Loucy (cell line): ENCODE results near the gene UNC13C.
A peak's percentile ranks its signal among the peaks of the same experiment; 100 is the strongest.

Experiments
- H2AFZ ChIP-seq: fragments of 200-600 bp; sonication (generic); 2 replicates; pipeline ENCODE4 v1.6.0; 2016; ENCODE audit warnings: antibody characterized with exemption, mild to moderate bottlenecking, low read length, moderate library complexity
- H3F3A ChIP-seq: fragments of 200-600 bp; 2 replicates; pipeline ENCODE4 v1.6.0; 2016; ENCODE audit warnings: antibody characterized with exemption, low read depth, mild to moderate bottlenecking
- H3K27me3 ChIP-seq: fragments of 200-600 bp; sonication (generic); 2 replicates; pipeline ENCODE4 v1.6.1; 2014; ENCODE audit warnings: low read length, mild to moderate bottlenecking; ENCODE audit not compliant: insufficient read depth, poor library complexity, severe bottlenecking
- H3K36me3 ChIP-seq: fragments of 200-600 bp; sonication (generic); 2 replicates; pipeline ENCODE4 v1.6.1; 2016; ENCODE audit warnings: low read length; ENCODE audit not compliant: insufficient read depth
- H3K4me1 ChIP-seq: fragments of 200-600 bp; sonication (generic); 2 replicates; pipeline ENCODE4 v1.5.1; 2014; ENCODE audit warnings: low read length, mild to moderate bottlenecking; ENCODE audit not compliant: insufficient read depth, poor library complexity, severe bottlenecking
- H3K4me2 ChIP-seq: fragments of 200-600 bp; sonication (generic); 2 replicates; pipeline ENCODE4 v1.6.0; 2014; ENCODE audit warnings: antibody characterized with exemption, low read length, low read depth, mild to moderate bottlenecking; ENCODE audit not compliant: poor library complexity, severe bottlenecking
- H3K4me3 ChIP-seq: fragments of 200-600 bp; sonication (generic); 2 replicates; pipeline ENCODE4 v1.5.1; 2014; ENCODE audit warnings: low read length, mild to moderate bottlenecking, mixed read lengths; ENCODE audit not compliant: poor library complexity, severe bottlenecking
- H3K79me2 ChIP-seq: fragments of 200-600 bp; sonication (generic); 2 replicates; pipeline ENCODE4 v1.6.1; 2014; ENCODE audit warnings: low read length; ENCODE audit not compliant: insufficient read depth
- H3K9ac ChIP-seq: fragments of 200-600 bp; sonication (generic); 2 replicates; pipeline ENCODE4 v1.6.0; 2014; ENCODE audit warnings: mild to moderate bottlenecking, low read depth, low read length, moderate library complexity; ENCODE audit not compliant: poor library complexity, severe bottlenecking
- H3K9me2 ChIP-seq: fragments of 200-600 bp; sonication (generic); replicated peaks from 2 replicates; pipeline ENCODE4 v1.6.1; 2016; ENCODE audit warnings: low read depth, low read length, mixed read lengths
- H3K9me3 ChIP-seq: fragments of 200-600 bp; sonication (generic); 2 replicates; pipeline ENCODE4 v1.6.1; 2014; ENCODE audit warnings: mild to moderate bottlenecking, antibody characterized with exemption, low read length, low read depth; ENCODE audit not compliant: insufficient read depth
- H4K20me1 ChIP-seq: fragments of 200-600 bp; sonication (generic); 2 replicates; pipeline ENCODE4 v1.6.0; 2014; ENCODE audit warnings: antibody characterized with exemption, low read length, mild to moderate bottlenecking; ENCODE audit not compliant: insufficient read depth, poor library complexity, severe bottlenecking
- CTCF ChIP-seq: fragments of 200-600 bp; sonication (generic); conservative IDR thresholded peaks from 2 replicates; pipeline ENCODE4 v1.5.1; 2014; ENCODE audit warnings: mild to moderate bottlenecking, antibody characterized with exemption, low read length
- EZH2phosphoT487 ChIP-seq: fragments of 200-600 bp; IDR thresholded peaks from 2 replicates; pipeline ENCODE4 v1.6.1; 2018; ENCODE audit warnings: antibody characterized with exemption, mild to moderate bottlenecking, moderate library complexity, borderline replicate concordance

The UNC13C gene

GRCh38 chr15:54594115-54594514 is 615.9 kb downstream of the UNC13C start:
- H4K20me1 ChIP-seq, result no peaks in the 10 kb centered on the region
- no peaks in the 10 kb centered on the region for H3F3A ChIP-seq
- H3K36me3 ChIP-seq, result no peaks in the 10 kb centered on the region
- H3K27me3 ChIP-seq, result no peaks in the 10 kb centered on the region
- H3K9ac ChIP-seq, result no peak overlapping the region
- H3K4me2 ChIP-seq, result no peak overlapping the region
- H3K4me1 ChIP-seq, result no peaks in the 10 kb centered on the region
- no peak for TF ChIP-seq EZH2phosphoT487
- TF ChIP-seq CTCF, result peak; percentile 50
- H3K9me3 ChIP-seq, result no peaks in the 10 kb centered on the region
- no peak overlapping the region for H3K4me3 ChIP-seq
- H3K79me2 ChIP-seq, result no peaks in the 10 kb centered on the region
- no peaks in the 10 kb centered on the region for H3K9me2 ChIP-seq
- H2AFZ ChIP-seq, result no peak overlapping the region

- no peak overlapping the region for H3K4me2 ChIP-seq
- H3K79me2 ChIP-seq, result no peaks in the 10 kb centered on the region
- TF ChIP-seq CTCF, result no peak
- no peak for TF ChIP-seq EZH2phosphoT487
- H3F3A ChIP-seq, result no peaks in the 10 kb centered on the region
- no peaks in the 10 kb centered on the region for H3K27me3 ChIP-seq
- no peak overlapping the region for H2AFZ ChIP-seq
- H3K9ac ChIP-seq, result no peak overlapping the region
- no peaks in the 10 kb centered on the region for H3K9me2 ChIP-seq
- H3K9me3 ChIP-seq, result no peaks in the 10 kb centered on the region
- no peaks in the 10 kb centered on the region for H3K36me3 ChIP-seq
- no peaks in the 10 kb centered on the region for H4K20me1 ChIP-seq
- no peak overlapping the region for H3K4me3 ChIP-seq
- no peaks in the 10 kb centered on the region for H3K4me1 ChIP-seq
Measured at GRCh38 chr15:54599386-54599785, 621.1 kb downstream of the UNC13C start.

GRCh38 chr15:54605043-54605442 is 626.8 kb downstream of the UNC13C start:
- H3K79me2 ChIP-seq, result no peaks in the 10 kb centered on the region
- no peaks in the 10 kb centered on the region for H4K20me1 ChIP-seq
- H3K4me2 ChIP-seq, result no peak overlapping the region
- no peak for TF ChIP-seq CTCF
- TF ChIP-seq EZH2phosphoT487, result no peak
- H2AFZ ChIP-seq, result 0 out of 2 replicates have a peak overlapping the region, but pooled peaks have one; percentile 6
- no peaks in the 10 kb centered on the region for H3K4me1 ChIP-seq
- no peaks in the 10 kb centered on the region for H3K9me3 ChIP-seq
- H3K36me3 ChIP-seq, result no peaks in the 10 kb centered on the region
- H3K9ac ChIP-seq, result no peak overlapping the region
- no peaks in the 10 kb centered on the region for H3K27me3 ChIP-seq
- H3K9me2 ChIP-seq, result no peaks in the 10 kb centered on the region
- H3F3A ChIP-seq, result no peaks in the 10 kb centered on the region
- H3K4me3 ChIP-seq, result no peak overlapping the region
